H1 (cell line): ENCODE results near the gene TECPR2. TPM values are rescaled to one million over a fixed set of nuclear protein-coding genes. Genes with fewer than 3 reads are reported as not detected.

Experiments
- CTCF ChIA-PET: fragments of 300-600 bp; sonication (Branson Sonifier 250); formaldehyde crosslinking; loops from one replicate; lab custom pipeline; 2021; ENCODE audit not compliant: partially characterized antibody; lab: Charles Lee
- POLR2A ChIA-PET: fragments of 300-600 bp; sonication (Branson Sonifier 250); formaldehyde crosslinking; loops from one replicate; lab custom pipeline; 2021; ENCODE audit warnings: inconsistent platforms; ENCODE audit not compliant: partially characterized antibody; lab: Charles Lee
- DNase-seq, 2 experiments: peaks; one replicate each; pipeline versions ENCODE4 v3.0.0 to v3.0.0-alpha.2; 2010 to 2022; ENCODE audit warnings: low spot score in 2 of 2, low read depth in 1 of 2, mixed read lengths in 1 of 2
- FAIRE-seq: peaks from 2 replicates; lab custom pipeline; 2011; peaks lifted over from hg19 to GRCh38; lab: Jason Lieb, UNC
- H2AFZ ChIP-seq: 2 replicates; pipeline ENCODE4 v1.8.1; 2012; ENCODE audit warnings: low read length, inconsistent platforms
- H2AK5ac ChIP-seq: 2 replicates; pipeline ENCODE4 v1.6.1; 2013; ENCODE audit warnings: low read depth, low read length
- H2BK120ac ChIP-seq: replicated peaks from 2 replicates; pipeline ENCODE3; 2013; ENCODE audit warnings: low read depth, low read length, inconsistent platforms
- H2BK12ac ChIP-seq: 2 replicates; pipeline ENCODE4 v1.6.1; 2013; ENCODE audit warnings: low read depth, low read length
- H2BK15ac ChIP-seq: 2 replicates; pipeline ENCODE4 v1.6.1; 2013; ENCODE audit warnings: low read length
- H2BK20ac ChIP-seq: 2 replicates; pipeline ENCODE4 v1.6.1; 2013; ENCODE audit warnings: low read length
- H2BK5ac ChIP-seq: 2 replicates; pipeline ENCODE4 v1.6.1; 2013; ENCODE audit warnings: low read depth, low read length
- H3K14ac ChIP-seq: 2 replicates; pipeline ENCODE4 v1.6.1; 2013; ENCODE audit warnings: inconsistent platforms; ENCODE audit not compliant: insufficient read length
- H3K18ac ChIP-seq: 2 replicates; pipeline ENCODE4 v1.6.1; 2013; ENCODE audit warnings: low read length; ENCODE audit errors: extremely low read depth
- H3K23ac ChIP-seq: 2 replicates; pipeline ENCODE4 v1.6.1; 2013; ENCODE audit warnings: inconsistent platforms; ENCODE audit not compliant: insufficient read length
- H3K23me2 ChIP-seq: 2 replicates; pipeline ENCODE4 v1.6.1; 2013; ENCODE audit warnings: low read depth, low read length
- H3K27ac ChIP-seq: 2 replicates; pipeline ENCODE4 v1.6.1; 2011; ENCODE audit warnings: low read depth, low read length, inconsistent platforms
- H3K27me3 ChIP-seq, 4 experiments: replicated peaks in 1 of 4; 1 replicate in 1 of 4; 2 replicates in 3 of 4; pipeline versions ENCODE4 v1.6.1 to v1.8.1; 2011 to 2013; ENCODE audit warnings: low read length in 3 of 4, mild to moderate bottlenecking in 3 of 4, inconsistent platforms in 2 of 4, mixed read lengths in 2 of 4, moderate library complexity in 1 of 4; ENCODE audit not compliant: control insufficient read depth in 3 of 4, insufficient read depth in 3 of 4; ENCODE audit errors: extremely low read depth in 1 of 4
- H3K36me3 ChIP-seq, 4 experiments: 2 replicates each; pipeline versions ENCODE4 v1.6.1 to v1.8.1; 2011 to 2013; ENCODE audit warnings: mild to moderate bottlenecking in 4 of 4, low read length in 3 of 4, moderate library complexity in 2 of 4, control low read depth in 1 of 4, inconsistent platforms in 1 of 4; ENCODE audit not compliant: insufficient read depth in 4 of 4, control insufficient read depth in 2 of 4
- H3K4ac ChIP-seq: replicated peaks from 2 replicates; pipeline ENCODE3; 2013; ENCODE audit warnings: low read length, low read depth, mixed read lengths, inconsistent platforms; ENCODE audit not compliant: insufficient read length
- H3K4me1 ChIP-seq, 4 experiments: replicated peaks in 1 of 4; 1 replicate in 1 of 4; 2 replicates in 3 of 4; pipeline versions ENCODE4 v1.6.1 to v1.8.1; 2011 to 2013; ENCODE audit warnings: low read length in 3 of 4, inconsistent platforms in 2 of 4, mixed read lengths in 1 of 4; ENCODE audit not compliant: insufficient read depth in 4 of 4, control insufficient read depth in 3 of 4
- H3K4me2 ChIP-seq, 2 experiments: 2 replicates each; pipeline versions ENCODE4 v1.6.1 to v1.8.1; 2011 to 2013; ENCODE audit warnings: low read depth in 2 of 2, low read length in 2 of 2, control low read depth in 1 of 2, inconsistent platforms in 1 of 2, mild to moderate bottlenecking in 1 of 2; ENCODE audit not compliant: insufficient read depth in 1 of 2
- H3K4me3 ChIP-seq, 4 experiments: fragments of 200-600, 300-600 bp in 1 of 4; sonication (generic), shearing (Covaris generic), sonication (Bioruptor Twin) in 1 of 4; 2 replicates each; pipeline versions ENCODE4 v1.5.1 to v1.8.1; 2011 to 2016; ENCODE audit warnings: low read length in 4 of 4, low read depth in 3 of 4, control low read depth in 2 of 4, inconsistent platforms in 2 of 4, mild to moderate bottlenecking in 2 of 4, mixed read lengths in 1 of 4, moderate library complexity in 1 of 4; ENCODE audit not compliant: insufficient read depth in 2 of 4; ENCODE audit errors: extremely low read depth in 1 of 4
- H3K56ac ChIP-seq: replicated peaks from 2 replicates; pipeline ENCODE3; 2013; ENCODE audit warnings: low read depth, mild to moderate bottlenecking, mixed read lengths, low read length, inconsistent platforms; ENCODE audit not compliant: insufficient read length
- H3K79me1 ChIP-seq: 2 replicates; pipeline ENCODE4 v1.6.1; 2013; ENCODE audit warnings: low read depth, low read length, control low read depth
- H3K79me2 ChIP-seq, 2 experiments: 2 replicates each; pipeline versions ENCODE4 v1.6.1 to v1.8.1; 2012 to 2013; ENCODE audit warnings: low read length in 2 of 2, mild to moderate bottlenecking in 2 of 2, inconsistent platforms in 1 of 2; ENCODE audit not compliant: insufficient read depth in 2 of 2, control insufficient read depth in 1 of 2
- H3K9ac ChIP-seq, 4 experiments: replicated peaks in 1 of 4; 1 replicate in 1 of 4; 2 replicates in 3 of 4; pipeline versions ENCODE4 v1.6.1 to v1.8.1; 2011 to 2013; ENCODE audit warnings: low read depth in 3 of 4, low read length in 3 of 4, control low read depth in 2 of 4, mild to moderate bottlenecking in 2 of 4, moderate library complexity in 2 of 4, inconsistent platforms in 1 of 4; ENCODE audit errors: extremely low read depth in 1 of 4
- H3K9me3 ChIP-seq, 2 experiments: 2 replicates each; pipeline versions ENCODE4 v1.6.1 to v1.8.1; 2012 to 2013; ENCODE audit warnings: mild to moderate bottlenecking in 2 of 2, moderate library complexity in 2 of 2, control low read depth in 1 of 2, inconsistent platforms in 1 of 2, low read depth in 1 of 2, low read length in 1 of 2, mixed read lengths in 1 of 2; ENCODE audit not compliant: insufficient read depth in 2 of 2
- H4K20me1 ChIP-seq, 2 experiments: replicated peaks in 1 of 2; 2 replicates each; pipeline versions ENCODE3 to v1.8.1; 2011 to 2013; ENCODE audit warnings: inconsistent platforms in 2 of 2, low read length in 2 of 2, mild to moderate bottlenecking in 1 of 2; ENCODE audit not compliant: insufficient read depth in 2 of 2, control insufficient read depth in 1 of 2
- H4K5ac ChIP-seq: 2 replicates; pipeline ENCODE4 v1.6.1; 2013; ENCODE audit warnings: low read length, low read depth, mixed read lengths, inconsistent platforms; ENCODE audit not compliant: insufficient read length
- H4K8ac ChIP-seq: 2 replicates; pipeline ENCODE4 v1.8.0; 2013; ENCODE audit warnings: mild to moderate bottlenecking, moderate library complexity, low read length, inconsistent platforms; ENCODE audit not compliant: insufficient read depth; ENCODE audit errors: extremely low read depth
- H4K91ac ChIP-seq: replicated peaks from 2 replicates; pipeline ENCODE3; 2013; ENCODE audit warnings: low read length, mixed read lengths, inconsistent platforms; ENCODE audit not compliant: insufficient read length
- JUND ChIP-seq: IDR thresholded peaks from 2 replicates; pipeline ENCODE4 v1.6.1; 2011; ENCODE audit warnings: mild to moderate bottlenecking, improper control_type of control experiment, low read length
- SUZ12 ChIP-seq: fragments of 200-600 bp; sonication (generic); IDR thresholded peaks from 2 replicates; pipeline ENCODE4 v1.6.1; 2012; ENCODE audit warnings: mild to moderate bottlenecking, inconsistent platforms, low read length, moderate library complexity, mixed read lengths
- WGBS, 2 experiments: shearing (Covaris generic) in 1 of 2; methylation state at CpG; one replicate each; pipeline versions ENCODE4 v1.1.6 to v1.1.7; 2013 to 2015; ENCODE audit warnings: low lambda C conversion rate in 2 of 2, mixed read lengths in 2 of 2, inconsistent platforms in 1 of 2, low coverage in 1 of 2, missing lambda C conversion rate in 1 of 2; ENCODE audit not compliant: insufficient replicate concordance in 2 of 2, insufficient coverage in 1 of 2, insufficient read length in 1 of 2; ENCODE audit errors: extremely low coverage in 1 of 2, missing lambda C conversion rate in 1 of 2; 5-methylcytosine and 5-hydroxymethylcytosine counted together
- polyA plus RNA-seq, 7 experiments: library from polyadenylated mRNA; depleted of rRNA in 3 of 7; stranded (reverse) in 5 of 7; unstranded in 2 of 7; fragments of >200 nt in 5 of 7; fragments of 200-250 nt in 2 of 7; gene quantifications; 1 replicate in 5 of 7; 2 replicates in 1 of 7; 4 replicates in 1 of 7; pipeline versions ENCODE4 v1.2.1 to v1.2.3, GENCODE V29; 2011 to 2013; ENCODE audit warnings: missing spikeins in 2 of 7, mixed read lengths in 2 of 7
- total RNA-seq: library from RNA; stranded (reverse); fragmentation: NEBNext Ultra II Directional; extraction: Animal tissue kit (Norgen Biotek cat#: 25700); gene quantifications from 2 replicates; pipeline ENCODE4 v1.2.1, GENCODE V29; 2021

Gene TECPR2
- total and polyA plus RNA-seq, 2 of the 8 experiments (the other 6 are each of a cell fraction or from before 2014, with no cell fraction given): 6.8 to 19.4 TPM

GRCh38 chr14:102485693-102486512 is 123.2 kb downstream of the TECPR2 start:
- no peak overlapping the region for H3K4me3 ChIP-seq
- no peak overlapping the region for H3K14ac ChIP-seq
- ChIA-PET CTCF (interaction anchor here (0.6 to 4.6 kb wide), 8 partner anchors 9 to 55 kb away, joined by 3 to 17 read pairs (median 4); no protein-coding TSS in a partner anchor), POLR2A (interaction anchor here (1.1 kb wide), 1 partner anchor 12 kb away, joined by 3 read pairs; no protein-coding TSS in a partner anchor)
- H2BK5ac ChIP-seq: no peak overlapping the region
- no peaks in the 10 kb centered on the region for H3K4me1 ChIP-seq
- H3K4ac ChIP-seq: no peak overlapping the region
- no peak overlapping the region for H4K91ac ChIP-seq
- no peak for FAIRE-seq
- no peak overlapping the region for H2AFZ ChIP-seq
- whole genome bisulfite sequencing, 2 experiments: 91% methylated on average over 10 of the region's 11 CpGs; no CpG with 5 or more reads in 1 of the 2 experiments
- no peak overlapping the region for H2AK5ac ChIP-seq
- no peak overlapping the region for H3K18ac ChIP-seq
- no peak for TF ChIP-seq JUND
- no peak for TF ChIP-seq SUZ12
- no peak overlapping the region for H3K4me2 ChIP-seq
- no peaks in the 10 kb centered on the region for H3K9me3 ChIP-seq
- no peak for DNase-seq
- no peak overlapping the region for H2BK120ac ChIP-seq
- H3K9ac ChIP-seq: no peak overlapping the region
- no peak overlapping the region for H4K8ac ChIP-seq
- H3K27me3 ChIP-seq: no peaks in the 10 kb centered on the region
- no peak overlapping the region for H3K27ac ChIP-seq
- H3K79me2 ChIP-seq: no peaks in the 10 kb centered on the region
- no peak overlapping the region for H3K56ac ChIP-seq
- H4K20me1 ChIP-seq: no peaks in the 10 kb centered on the region
- 0 out of 2 replicates have a peak, but pooled peaks cover 2% of the 10 kb centered on the region for H3K79me1 ChIP-seq
- no peaks in the 10 kb centered on the region; a peak in 1 of 8 replicates for H3K36me3 ChIP-seq
- H4K5ac ChIP-seq: no peak overlapping the region
- H2BK15ac ChIP-seq: no peak overlapping the region
- H3K23ac ChIP-seq: no peak overlapping the region
- H3K23me2 ChIP-seq: no peaks in the 10 kb centered on the region
- no peak overlapping the region for H2BK12ac ChIP-seq
- no peak overlapping the region for H2BK20ac ChIP-seq
